GM23338 (cell line): Measurements from ENCODE around the gene TPSB2. TPM values are rescaled to one million over a fixed set of nuclear protein-coding genes. Genes with fewer than 3 reads are reported as not detected.

Experiments
- ATAC-seq: fragments of 200-7000 bp; cut with Tn5 transposase; 3 replicates; pipeline ENCODE4 v1.9.1; 2020
- DNase-seq: peaks from one replicate; pipeline ENCODE4 v3.0.0-alpha.2; 2015; ENCODE audit warnings: low spot score
- H2AFZ ChIP-seq: fragments of 200-600 bp; sonication (generic); 2 replicates; pipeline ENCODE4 v1.8.0; 2016; ENCODE audit warnings: antibody characterized with exemption, mild to moderate bottlenecking, moderate library complexity
- H3F3A ChIP-seq: fragments of 200-600 bp; sonication (generic); replicated peaks from 2 replicates; pipeline ENCODE4 v1.8.0; 2017; ENCODE audit warnings: antibody characterized with exemption, mixed run types, low read depth
- H3K27ac ChIP-seq: fragments of 200-600 bp; sonication (generic); 2 replicates; pipeline ENCODE4 v1.6.1; 2016; ENCODE audit warnings: low read depth
- H3K27me3 ChIP-seq: fragments of 200-600 bp; sonication (generic); 2 replicates; pipeline ENCODE4 v1.8.0; 2016; ENCODE audit warnings: mild to moderate bottlenecking, mixed run types, moderate library complexity; ENCODE audit not compliant: insufficient read depth
- H3K36me3 ChIP-seq: fragments of 200-600 bp; sonication (generic); 2 replicates; pipeline ENCODE4 v1.8.0; 2016; ENCODE audit warnings: mild to moderate bottlenecking; ENCODE audit not compliant: insufficient read depth
- H3K4me1 ChIP-seq: fragments of 200-600 bp; sonication (generic); 2 replicates; pipeline ENCODE4 v1.8.0; 2016; ENCODE audit warnings: mild to moderate bottlenecking, moderate library complexity; ENCODE audit not compliant: insufficient read depth
- H3K4me2 ChIP-seq: fragments of 200-600 bp; sonication (generic); 2 replicates; pipeline ENCODE4 v1.7.1; 2017; ENCODE audit warnings: mixed run types
- H3K4me3 ChIP-seq: fragments of 200-600 bp; sonication (generic); 2 replicates; pipeline ENCODE4 v1.6.1; 2016; ENCODE audit warnings: mixed run types
- H3K79me2 ChIP-seq: fragments of 200-600 bp; sonication (generic); replicated peaks from 2 replicates; pipeline ENCODE4 v1.8.0; 2017; ENCODE audit warnings: mild to moderate bottlenecking; ENCODE audit not compliant: insufficient read depth
- H3K9me2 ChIP-seq: fragments of 200-600 bp; sonication (generic); 2 replicates; pipeline ENCODE4 v1.8.0; 2017; ENCODE audit not compliant: insufficient read depth
- H4K20me1 ChIP-seq: fragments of 200-600 bp; sonication (generic); replicated peaks from 2 replicates; pipeline ENCODE4 v1.8.0; 2017; ENCODE audit warnings: mild to moderate bottlenecking; ENCODE audit not compliant: insufficient read depth
- H3K27ac Mint-ChIP-seq: 2 replicates; pipeline ENCODE4 v1.8.0; 2020; ENCODE audit warnings: inconsistent platforms, mild to moderate bottlenecking, moderate library complexity, mixed read lengths
- H3K27me3 Mint-ChIP-seq: 3 replicates; pipeline ENCODE4 v1.8.0; 2022; ENCODE audit warnings: low read depth, mild to moderate bottlenecking, moderate library complexity, mixed read lengths, inconsistent platforms; ENCODE audit not compliant: insufficient read depth, poor library complexity
- H3K36me3 Mint-ChIP-seq: 3 replicates; pipeline ENCODE4 v1.8.0; 2021; ENCODE audit warnings: low read depth, mild to moderate bottlenecking, inconsistent platforms, moderate library complexity, mixed read lengths
- H3K4me1 Mint-ChIP-seq: 3 replicates; pipeline ENCODE4 v1.8.0; 2020; ENCODE audit warnings: mild to moderate bottlenecking, inconsistent platforms, mixed read lengths
- H3K4me3 Mint-ChIP-seq: 3 replicates; pipeline ENCODE4 v1.8.0; 2021; ENCODE audit warnings: moderate library complexity, mild to moderate bottlenecking, inconsistent platforms, mixed read lengths
- H3K9me3 Mint-ChIP-seq: 3 replicates; pipeline ENCODE4 v1.8.0; 2020; ENCODE audit warnings: moderate library complexity, mild to moderate bottlenecking, inconsistent platforms, mixed read lengths
- CREB1 ChIP-seq: fragments of 250-450 bp; sonication (Bioruptor Pico); IDR thresholded peaks from 2 replicates; pipeline ENCODE4 v1.5.0; 2020; ENCODE audit warnings: low read depth, mild to moderate bottlenecking, moderate library complexity
- polyA plus RNA-seq: library from polyadenylated mRNA; unstranded; fragments of >200 nt; fragmentation: Nextera tagmentation; extraction: Ambion mirVana; gene quantifications from 2 replicates; pipeline ENCODE4 v1.2.1, GENCODE V29; 2016
- total RNA-seq: library from RNA; depleted of rRNA; stranded (reverse); fragments of >200 nt; shearing (Covaris generic); gene quantifications from 2 replicates; pipeline ENCODE4 v1.2.3, GENCODE V29; 2014
- TF ChIP-seq, protein P1 (sequence below), 2 experiments: fragments of 200-600 bp in 1 of 2; sonication (generic) in 1 of 2; conservative IDR thresholded peaks; 2 replicates each; pipeline versions ENCODE4 v1.5.1 to v1.6.1; 2016 to 2017; ENCODE audit warnings: antibody characterized with exemption in 2 of 2, low read depth in 2 of 2, mild to moderate bottlenecking in 2 of 2, moderate library complexity in 1 of 2

TPSB2 gene
- total and polyA plus RNA-seq, 2 experiments from 2014 or later = 0.23 TPM; not detected in 1

DNA sequence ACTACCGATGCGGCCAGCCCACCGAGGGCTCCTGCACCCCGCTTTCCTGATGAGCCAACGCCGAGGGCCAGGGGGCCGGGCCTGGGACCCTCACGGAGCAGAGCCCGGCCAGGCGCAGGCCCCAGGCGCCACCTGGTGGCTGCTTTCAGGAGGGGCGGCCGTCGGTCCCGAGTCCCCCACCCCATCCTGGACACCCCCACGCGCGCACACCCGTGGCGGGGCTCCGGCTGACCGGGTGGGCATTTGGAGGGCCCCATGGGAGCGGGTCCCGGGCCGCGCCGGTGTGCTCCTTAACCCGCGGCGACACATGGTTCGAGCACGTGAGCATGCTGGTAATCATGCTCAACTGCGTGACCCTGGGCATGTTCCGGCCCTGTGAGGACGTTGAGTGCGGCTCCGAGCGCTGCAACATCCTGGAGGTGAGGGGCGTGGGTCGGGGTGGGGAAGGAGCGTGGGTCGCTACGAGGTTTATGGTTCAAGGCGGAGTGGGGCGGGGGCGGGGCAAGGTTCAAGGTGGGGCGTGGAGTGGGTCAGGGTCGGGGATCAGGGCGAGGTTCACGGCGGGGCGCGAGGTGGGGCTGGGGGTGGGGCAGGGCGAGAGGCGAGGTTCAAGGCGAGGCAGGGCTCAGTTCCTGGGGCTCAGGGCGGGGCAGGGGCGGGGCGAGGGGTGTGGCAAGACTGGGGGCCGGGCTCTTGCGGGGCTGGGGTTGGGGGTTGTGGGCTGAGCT, 35.2 kb downstream of the TPSB2 start:
- Histone ChIP-seq H3K4me3 (no peak overlapping the region), H3K27me3 (no peaks in the 10 kb centered on the region), H3K4me2 (no peak overlapping the region), H3K79me2 (no peaks in the 10 kb centered on the region), H4K20me1 (no peaks in the 10 kb centered on the region; the same call in 1 of the 2 replicates), H3K9me2 (no peaks in the 10 kb centered on the region), H3K4me1 (no peaks in the 10 kb centered on the region), H2AFZ (no peak overlapping the region), H3F3A (no peaks in the 10 kb centered on the region), H3K27ac (no peak overlapping the region), H3K36me3 (no peaks in the 10 kb centered on the region)
- Mint-ChIP-seq H3K9me3 (0 out of 3 replicates have a peak, but pooled peaks cover 2% of the 10 kb centered on the region), H3K4me1 (peaks cover 3% of the 10 kb centered on the region; the same call in 1 of the 3 replicates), H3K27ac (no peak overlapping the region), H3K4me3 (no peak overlapping the region), H3K27me3 (peaks cover 6% of the 10 kb centered on the region), H3K36me3 (no peaks in the 10 kb centered on the region)
- peak; percentile 84 for ATAC-seq
- no peak for TF ChIP-seq CREB1 (CRISPR knock-in tag)
- TF ChIP-seq, protein P1, sequence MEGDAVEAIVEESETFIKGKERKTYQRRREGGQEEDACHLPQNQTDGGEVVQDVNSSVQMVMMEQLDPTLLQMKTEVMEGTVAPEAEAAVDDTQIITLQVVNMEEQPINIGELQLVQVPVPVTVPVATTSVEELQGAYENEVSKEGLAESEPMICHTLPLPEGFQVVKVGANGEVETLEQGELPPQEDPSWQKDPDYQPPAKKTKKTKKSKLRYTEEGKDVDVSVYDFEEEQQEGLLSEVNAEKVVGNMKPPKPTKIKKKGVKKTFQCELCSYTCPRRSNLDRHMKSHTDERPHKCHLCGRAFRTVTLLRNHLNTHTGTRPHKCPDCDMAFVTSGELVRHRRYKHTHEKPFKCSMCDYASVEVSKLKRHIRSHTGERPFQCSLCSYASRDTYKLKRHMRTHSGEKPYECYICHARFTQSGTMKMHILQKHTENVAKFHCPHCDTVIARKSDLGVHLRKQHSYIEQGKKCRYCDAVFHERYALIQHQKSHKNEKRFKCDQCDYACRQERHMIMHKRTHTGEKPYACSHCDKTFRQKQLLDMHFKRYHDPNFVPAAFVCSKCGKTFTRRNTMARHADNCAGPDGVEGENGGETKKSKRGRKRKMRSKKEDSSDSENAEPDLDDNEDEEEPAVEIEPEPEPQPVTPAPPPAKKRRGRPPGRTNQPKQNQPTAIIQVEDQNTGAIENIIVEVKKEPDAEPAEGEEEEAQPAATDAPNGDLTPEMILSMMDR (conservative IDR thresholded peaks at IDR 0.05; ENCODE audit: low read depth in 2 of 2) = peak; percentile 70 to 77
- peak; percentile 66 for DNase-seq

DNA sequence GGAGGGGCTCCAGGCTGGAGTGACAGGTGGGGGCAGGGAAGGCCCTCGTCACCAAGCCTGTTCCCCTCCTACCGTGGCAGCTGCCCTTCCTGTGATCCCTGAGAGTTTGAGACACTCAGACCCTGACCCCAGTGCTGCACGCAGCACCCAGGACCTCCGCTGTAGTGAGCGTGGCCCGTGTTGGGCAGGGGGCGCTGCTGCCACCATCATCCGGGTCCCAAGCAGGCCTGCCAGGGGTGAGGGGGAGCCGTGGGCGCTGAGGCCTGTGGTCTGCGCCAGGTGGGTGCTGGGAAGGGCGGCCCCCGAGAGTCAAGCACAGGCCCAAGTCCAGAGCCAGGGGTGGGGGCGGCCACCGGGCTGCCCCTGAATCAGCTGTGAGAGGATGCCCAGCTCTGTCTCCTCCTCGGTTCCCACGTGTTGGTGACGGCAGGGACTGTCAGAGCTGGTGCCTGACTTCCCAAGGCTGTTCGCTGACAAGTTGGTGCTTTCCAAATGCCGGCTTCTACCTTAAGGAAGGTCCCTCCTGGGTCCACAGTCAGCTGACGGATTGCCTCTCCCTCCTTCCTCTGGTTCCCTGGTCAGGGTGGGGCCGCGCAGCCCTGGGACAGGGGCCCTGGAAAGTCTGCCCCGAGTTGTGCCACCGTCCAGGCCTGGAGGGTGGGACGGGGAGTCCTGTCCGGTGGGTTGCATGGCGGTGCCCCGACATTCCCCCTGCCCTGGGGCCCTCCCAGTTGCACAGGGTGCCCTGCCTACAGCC, 36.0 kb downstream of the TPSB2 start:
- no peak for DNase-seq
- Histone ChIP-seq H3K4me1 (no peaks in the 10 kb centered on the region), H3K79me2 (no peaks in the 10 kb centered on the region; the same call in 1 of the 2 replicates), H4K20me1 (no peaks in the 10 kb centered on the region; the same call in 1 of the 2 replicates), H3K27me3 (no peaks in the 10 kb centered on the region), H3K36me3 (no peaks in the 10 kb centered on the region), H3K4me3 (no peak overlapping the region), H3K9me2 (no peaks in the 10 kb centered on the region), H3K4me2 (no peak overlapping the region), H3F3A (no peaks in the 10 kb centered on the region), H3K27ac (no peak overlapping the region), H2AFZ (no peak overlapping the region)
- H3K36me3 Mint-ChIP-seq = no peaks in the 10 kb centered on the region
- no peak overlapping the region for H3K27ac Mint-ChIP-seq
- H3K27me3 Mint-ChIP-seq = peaks cover 6% of the 10 kb centered on the region
- peaks cover 3% of the 10 kb centered on the region; the same call in 1 of the 3 replicates for H3K4me1 Mint-ChIP-seq
- no peaks in the 10 kb centered on the region for H3K9me3 Mint-ChIP-seq
- H3K4me3 Mint-ChIP-seq = no peak overlapping the region
- peak; percentile 24 for ATAC-seq
- no peak for TF ChIP-seq CREB1 (CRISPR knock-in tag)
- TF ChIP-seq, protein P1 (conservative IDR thresholded peaks at IDR 0.05; ENCODE audit: low read depth in 2 of 2) = peak in 1 of 2 experiments; percentile 48; a peak in 1 of 4 replicates
